OCI-LY3 (cell line): ENCODE results near the gene EDC4.

Source experiments
- EZH2phosphoT487 ChIP-seq: fragments of 200-600 bp; shearing (Covaris generic); IDR thresholded peaks from 2 replicates; pipeline ENCODE4 v1.6.1; 2018; ENCODE audit warnings: antibody characterized with exemption, mixed run types, low read depth
- TF ChIP-seq, protein P1 (sequence below): fragments of 200-600, 300-600 bp; sonication (generic); IDR thresholded peaks from 2 replicates; pipeline ENCODE4 v1.5.1; 2014; ENCODE audit warnings: antibody characterized with exemption, low read length, low read depth

DNA sequence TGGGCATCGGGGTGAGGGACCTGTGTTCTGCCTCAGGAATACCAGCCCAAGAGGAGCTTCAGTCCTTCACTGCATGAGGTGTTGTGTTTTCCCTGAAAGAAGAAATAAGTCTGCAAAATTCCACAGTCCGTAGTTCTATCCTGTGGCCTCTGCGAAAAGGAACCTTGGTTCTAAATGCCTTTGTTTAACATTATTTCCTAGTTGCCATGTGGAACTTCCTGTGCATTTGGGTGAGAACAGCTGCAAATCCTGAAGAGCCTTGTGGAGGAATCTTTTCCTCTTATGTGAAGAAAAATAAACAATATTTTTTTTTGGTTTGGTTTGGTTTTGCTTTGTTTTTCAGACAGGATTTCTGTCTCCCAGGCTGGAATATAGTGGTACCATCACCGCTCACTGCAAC lies 30.0 kb downstream of the EDC4 start:
- TF ChIP-seq EZH2phosphoT487 = no peak
- TF ChIP-seq, protein P1, sequence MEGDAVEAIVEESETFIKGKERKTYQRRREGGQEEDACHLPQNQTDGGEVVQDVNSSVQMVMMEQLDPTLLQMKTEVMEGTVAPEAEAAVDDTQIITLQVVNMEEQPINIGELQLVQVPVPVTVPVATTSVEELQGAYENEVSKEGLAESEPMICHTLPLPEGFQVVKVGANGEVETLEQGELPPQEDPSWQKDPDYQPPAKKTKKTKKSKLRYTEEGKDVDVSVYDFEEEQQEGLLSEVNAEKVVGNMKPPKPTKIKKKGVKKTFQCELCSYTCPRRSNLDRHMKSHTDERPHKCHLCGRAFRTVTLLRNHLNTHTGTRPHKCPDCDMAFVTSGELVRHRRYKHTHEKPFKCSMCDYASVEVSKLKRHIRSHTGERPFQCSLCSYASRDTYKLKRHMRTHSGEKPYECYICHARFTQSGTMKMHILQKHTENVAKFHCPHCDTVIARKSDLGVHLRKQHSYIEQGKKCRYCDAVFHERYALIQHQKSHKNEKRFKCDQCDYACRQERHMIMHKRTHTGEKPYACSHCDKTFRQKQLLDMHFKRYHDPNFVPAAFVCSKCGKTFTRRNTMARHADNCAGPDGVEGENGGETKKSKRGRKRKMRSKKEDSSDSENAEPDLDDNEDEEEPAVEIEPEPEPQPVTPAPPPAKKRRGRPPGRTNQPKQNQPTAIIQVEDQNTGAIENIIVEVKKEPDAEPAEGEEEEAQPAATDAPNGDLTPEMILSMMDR = no peak
